Erythroblast (primary cell): ENCODE measurements around the gene ABHD5.
"Not testable (repeated sequence)": the region's sequence is repeated elsewhere in the genome, so short reads cannot be mapped to it uniquely, and the experiment has no call there.

Experiments
- DNase-seq, 2 experiments: peaks; one replicate each; lab custom pipeline; 2025; lab: John Stamatoyannopoulos, UW
- GATA1 ChIP-seq: IDR thresholded peaks from 2 replicates; pipeline ENCODE4 v1.6.1; 2011; ENCODE audit warnings: low read depth, mild to moderate bottlenecking, control low read depth, low read length, moderate library complexity
- POLR2A ChIP-seq: IDR thresholded peaks from 2 replicates; pipeline ENCODE4 v1.6.1; 2011; ENCODE audit warnings: mild to moderate bottlenecking, low read length

Gene ABHD5

DNA sequence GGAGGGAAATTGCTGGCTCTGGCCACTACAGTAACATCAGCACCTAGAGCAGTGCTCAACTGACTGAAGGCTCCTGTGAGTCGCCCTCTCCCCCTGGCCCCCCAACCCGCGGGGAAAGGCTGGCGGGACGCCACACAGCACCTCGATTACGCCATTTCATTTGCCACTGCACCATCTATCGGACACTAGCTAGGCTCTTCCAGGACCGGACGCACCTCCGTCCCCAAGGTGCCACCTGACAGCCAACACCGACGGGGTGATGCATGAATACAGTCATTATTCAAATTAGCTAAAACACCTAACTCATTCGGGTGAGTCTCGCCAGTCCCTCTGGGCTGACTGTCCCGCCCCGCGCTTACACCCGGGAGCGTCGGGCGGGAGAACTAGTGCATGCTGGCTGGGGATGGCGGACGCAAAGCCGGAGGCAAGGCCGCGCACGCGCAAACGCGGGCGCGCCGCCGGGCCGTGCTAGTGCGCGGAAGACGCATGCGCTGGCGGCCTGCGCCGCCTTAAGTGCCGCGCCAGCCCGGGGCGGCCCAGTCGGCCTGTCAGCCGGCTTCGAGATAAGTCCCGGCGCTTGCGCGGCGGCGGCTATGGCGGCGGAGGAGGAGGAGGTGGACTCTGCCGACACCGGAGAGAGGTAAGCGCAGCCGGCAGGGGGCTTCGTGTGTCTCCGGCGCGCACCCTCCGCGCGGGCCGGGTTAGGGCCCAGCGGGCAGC, at the start of gene ABHD5:
ABHD5 (plus strand) TSS at position 539 of the 720 bp plus-strand sequence; CDS start at position 594, 55 bp downstream.
- DNase-seq = peak; percentile 98 to 99
- no peak for TF ChIP-seq GATA1
- peak; percentile 100 for TF ChIP-seq POLR2A

DNA sequence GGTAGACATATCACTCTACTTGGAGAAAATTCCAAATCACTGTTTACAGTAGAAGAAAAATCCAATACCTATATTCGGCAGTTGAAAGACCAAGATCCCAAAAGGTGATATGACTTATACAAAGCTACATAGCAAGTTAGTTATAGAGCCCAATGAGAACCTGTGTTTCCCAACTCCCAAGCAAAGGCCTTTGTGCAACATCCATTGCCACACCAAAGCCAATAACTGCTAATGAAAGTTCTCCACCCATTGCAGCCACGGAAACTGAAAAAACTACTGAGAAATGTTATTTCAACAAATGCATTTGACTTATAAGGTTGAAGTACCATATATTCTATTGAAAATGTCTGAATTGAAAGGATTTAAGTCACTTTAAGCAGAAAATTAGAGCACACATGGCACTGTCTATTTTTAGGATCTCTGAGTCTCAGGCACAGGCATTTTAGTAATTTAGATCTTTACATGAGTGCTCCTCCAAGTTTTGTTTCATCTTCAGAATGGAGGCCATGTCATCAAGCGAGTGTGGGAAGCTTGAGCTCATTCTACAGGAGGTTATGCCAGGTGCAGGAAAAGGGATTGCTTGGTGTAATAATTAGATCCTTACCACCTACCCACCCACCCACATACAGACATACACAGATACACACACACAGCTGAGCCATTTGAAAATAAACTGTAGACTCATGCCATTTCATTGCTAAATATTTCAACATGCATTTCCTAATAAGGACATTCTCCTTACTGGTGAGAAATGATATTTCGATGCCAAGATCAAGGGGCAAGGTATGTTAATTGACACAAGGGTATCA, 49.2 kb upstream of the ABHD5 start:
- peak; percentile 45 to 71 for DNase-seq

DNA sequence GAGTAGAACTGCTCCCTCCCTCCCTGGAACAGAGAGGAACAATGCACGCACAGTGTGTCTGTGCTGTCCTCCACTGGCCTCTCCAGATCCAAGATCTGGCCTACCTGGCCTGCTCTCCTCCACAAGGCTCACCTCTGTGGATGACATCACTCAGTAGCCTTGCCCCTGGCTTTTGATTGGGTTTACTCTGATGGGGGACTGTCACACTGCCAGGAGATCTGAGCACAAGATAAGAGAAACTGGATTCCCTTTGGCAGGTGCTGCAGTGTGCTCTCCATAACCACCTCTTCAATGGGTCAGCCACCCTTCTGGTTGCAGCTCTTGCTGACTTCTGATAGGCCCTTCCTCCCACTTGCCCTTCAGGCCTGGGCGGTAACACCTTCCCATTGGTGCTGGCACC, 46.3 kb upstream of the ABHD5 start:
- peak in 1 of 2 experiments; percentile 28 for DNase-seq
- no peak for TF ChIP-seq GATA1

More for the DNA sequence above, 49.2 kb upstream of the ABHD5 start:
- TF ChIP-seq GATA1 (no peak), POLR2A (no peak)

DNA sequence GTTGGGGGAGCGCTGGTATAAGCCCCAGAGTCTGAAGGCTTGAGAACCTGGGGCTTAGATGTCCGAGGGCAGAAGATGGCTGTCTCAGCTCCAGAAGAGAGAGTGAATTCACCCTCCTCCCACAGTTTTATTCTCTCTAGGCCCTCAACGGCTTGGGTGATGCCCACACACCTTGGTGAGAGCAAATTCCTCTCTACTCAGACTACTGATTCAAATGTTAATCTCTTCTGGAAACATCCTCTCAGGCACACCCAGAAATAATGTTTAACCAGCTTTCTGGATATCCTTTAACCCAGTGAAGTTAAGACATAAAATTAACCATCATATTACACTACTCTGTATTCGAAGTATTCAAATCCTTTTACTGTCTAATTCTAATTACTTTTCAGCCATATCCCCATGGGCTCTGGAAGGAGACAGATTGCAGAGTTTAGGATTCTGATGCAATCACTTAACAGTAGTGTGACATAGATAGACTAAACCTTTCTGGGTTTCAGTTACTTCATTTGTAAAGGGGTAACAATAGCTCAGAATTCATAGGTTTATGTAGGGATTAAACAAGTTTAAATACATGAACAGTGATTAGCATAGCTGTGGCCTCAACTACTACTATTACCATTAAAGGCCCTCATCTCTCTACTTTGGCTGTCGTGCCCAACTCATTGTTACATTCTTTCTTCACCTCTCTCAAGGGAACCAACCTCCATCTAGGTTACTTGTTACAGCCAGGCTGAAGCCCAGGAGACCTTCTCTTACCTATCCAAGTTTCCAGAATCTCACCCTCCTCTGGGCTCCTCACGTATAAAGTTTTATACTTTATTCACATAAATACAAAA, 43.2 kb upstream of the ABHD5 start:
- DNase-seq = peak in 1 of 2 experiments; percentile 29
- no peak for TF ChIP-seq GATA1
- no peak for TF ChIP-seq POLR2A

DNA sequence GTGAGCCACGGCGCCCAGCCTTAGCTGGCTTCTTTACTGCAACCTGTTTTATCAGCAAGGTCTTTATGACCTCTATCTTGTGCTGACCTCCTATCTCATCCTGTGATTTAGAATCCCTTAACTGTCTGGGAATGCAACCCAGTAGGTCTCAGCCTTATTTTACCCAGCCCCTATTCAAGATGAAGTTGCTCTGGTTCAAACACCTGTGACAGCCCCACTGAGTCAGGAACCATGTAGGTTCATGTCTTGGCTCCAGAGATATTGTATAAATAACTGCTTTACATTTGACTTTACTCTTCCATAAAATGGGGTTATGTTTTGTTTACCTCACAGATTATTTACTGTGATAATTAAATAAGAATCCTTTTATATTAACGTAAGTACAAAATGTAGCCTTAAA, 41.8 kb upstream of the ABHD5 start:
- no peak for TF ChIP-seq GATA1
- TF ChIP-seq POLR2A = no peak
- DNase-seq = no peak

DNA sequence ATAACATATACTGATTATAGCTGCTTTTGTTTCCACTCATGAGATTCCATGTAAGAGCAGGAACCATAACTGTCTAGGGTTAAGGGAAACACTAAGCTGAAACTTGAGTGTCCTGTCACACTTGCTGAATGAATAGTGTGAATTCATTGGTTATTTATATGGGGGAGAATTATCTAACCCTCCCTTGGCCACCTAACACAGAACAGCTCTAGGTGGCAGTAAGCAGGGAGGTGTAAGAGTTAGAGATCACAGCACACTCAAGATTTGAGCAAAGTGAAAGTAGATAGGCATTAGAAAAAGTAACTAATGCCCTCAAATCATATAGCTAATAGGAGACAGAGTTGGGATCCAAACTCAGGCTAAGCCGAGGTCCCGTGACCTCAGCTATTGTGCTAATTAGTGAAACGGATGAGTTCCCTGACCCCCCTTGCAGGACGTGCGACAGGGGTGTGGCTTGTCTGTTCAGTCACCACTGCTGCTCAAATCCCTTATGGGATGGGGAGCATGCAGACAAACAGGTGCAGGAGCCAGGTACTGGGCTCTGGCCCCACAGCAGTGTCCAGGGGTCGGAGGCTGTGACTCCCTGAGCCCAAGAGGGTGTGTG, 41.3 kb upstream of the ABHD5 start:
- TF ChIP-seq POLR2A (no peak), GATA1 (no peak)
- no peak for DNase-seq

DNA sequence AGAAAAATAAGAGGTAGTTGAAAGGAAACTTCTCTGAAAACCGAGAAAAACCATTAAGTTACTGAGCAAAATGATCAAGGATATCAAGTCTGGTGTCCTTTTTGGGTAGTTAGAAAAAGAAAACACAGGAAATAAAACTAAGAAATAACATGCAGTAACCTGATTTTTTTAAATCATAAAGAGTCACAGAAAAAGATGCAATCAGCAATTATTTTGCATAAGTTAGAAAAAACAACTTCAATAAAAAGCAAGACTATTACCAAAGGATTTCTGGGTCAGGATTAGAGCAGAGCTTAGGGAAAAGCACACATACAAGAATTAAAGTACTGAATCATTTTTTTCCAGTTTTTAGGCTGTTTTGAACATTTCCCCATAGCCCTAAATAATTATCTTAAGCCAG, 40.4 kb upstream of the ABHD5 start:
- TF ChIP-seq GATA1 (no peak), POLR2A (no peak)
- DNase-seq = no peak

DNA sequence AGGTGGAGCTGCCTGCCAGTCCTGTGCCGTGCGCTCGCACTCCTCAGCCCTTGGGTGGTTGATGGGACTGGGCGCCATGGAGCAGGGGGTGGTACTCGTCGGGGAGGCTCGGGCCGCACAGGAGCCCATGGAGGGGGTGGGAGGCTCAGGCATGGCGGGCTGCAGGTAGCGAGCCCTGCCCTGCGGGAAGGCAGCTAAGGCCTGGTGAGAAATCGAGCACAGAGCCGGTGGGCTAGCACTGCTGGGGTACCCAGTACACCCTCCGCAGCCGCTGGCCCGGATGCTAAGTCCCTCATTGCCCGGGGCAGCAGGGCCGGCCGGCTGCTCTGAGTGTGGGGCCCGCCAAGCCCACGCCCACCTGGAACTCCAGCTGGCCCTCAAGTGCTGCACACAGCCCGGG, 34.3 kb upstream of the ABHD5 start:
- not testable (repeated sequence) for DNase-seq

DNA sequence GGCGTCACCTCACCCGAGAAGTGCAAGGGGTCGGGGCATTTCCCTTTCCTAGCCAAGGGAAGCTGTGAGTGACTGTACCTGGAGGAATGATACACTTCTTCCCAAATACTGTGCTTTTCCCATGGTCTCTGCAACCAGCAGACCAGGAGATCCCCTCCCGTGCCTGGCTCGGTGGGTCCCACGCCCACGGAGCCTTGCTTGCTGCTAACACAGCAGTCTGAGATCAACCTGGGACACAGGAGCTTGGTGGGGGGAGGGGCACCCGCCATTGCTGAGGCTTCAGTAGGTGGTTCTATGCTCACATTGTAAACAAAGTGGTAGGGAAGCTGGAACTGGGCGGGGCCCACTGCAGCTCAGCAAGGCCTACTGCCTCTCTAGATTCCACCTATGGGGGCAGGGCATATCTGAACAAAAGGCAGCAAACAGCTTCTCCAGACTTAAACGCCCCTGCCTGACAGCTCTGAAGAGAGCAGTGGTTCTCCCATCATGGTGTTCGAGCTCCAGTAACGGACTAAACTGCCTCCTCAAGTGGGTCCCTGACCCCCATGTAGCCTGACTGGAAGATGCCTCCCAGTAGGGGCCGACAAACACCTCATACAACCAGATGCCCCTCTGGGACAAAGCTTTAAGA, 31.4 kb upstream of the ABHD5 start:
- TF ChIP-seq GATA1 = no peak
- TF ChIP-seq POLR2A = no peak
- DNase-seq = peak; percentile 36 to 69

DNA sequence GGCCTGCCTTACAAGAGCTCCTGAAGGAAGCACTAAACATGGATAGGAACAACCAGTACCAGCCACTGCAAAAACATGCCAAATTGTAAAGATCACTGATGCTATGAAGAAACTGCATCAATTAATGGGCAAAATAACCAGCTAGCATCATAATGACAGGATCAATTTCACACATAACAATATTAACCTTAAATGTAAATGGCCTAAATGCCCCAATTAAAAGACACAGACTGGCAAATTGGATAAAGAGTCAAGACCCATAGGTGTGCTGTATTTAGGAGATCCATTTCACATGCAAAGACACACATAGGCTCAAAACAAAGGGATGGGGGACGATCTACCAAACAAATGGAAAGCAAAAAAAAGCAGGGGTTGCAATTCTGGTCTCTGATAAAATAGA, 29.4 kb upstream of the ABHD5 start:
- not testable (repeated sequence) for DNase-seq

DNA sequence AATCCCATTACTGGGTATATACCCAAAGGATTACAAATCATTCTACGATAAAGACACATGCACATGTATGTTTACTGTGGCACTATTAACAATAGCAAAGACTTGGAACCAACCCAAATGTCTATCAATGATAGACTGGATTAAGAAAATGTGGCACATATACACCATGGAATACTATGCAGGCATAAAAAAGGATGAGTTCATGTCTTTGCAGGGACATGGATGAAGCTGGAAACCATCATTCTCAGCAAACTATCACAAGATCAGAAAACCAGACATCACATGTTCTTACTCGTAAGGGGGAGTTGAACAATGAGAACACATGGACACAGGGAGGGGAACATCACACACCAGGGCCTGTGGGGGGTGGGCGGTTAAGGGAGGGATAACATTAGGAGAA, 25.7 kb upstream of the ABHD5 start:
- not testable (repeated sequence) for DNase-seq

DNA sequence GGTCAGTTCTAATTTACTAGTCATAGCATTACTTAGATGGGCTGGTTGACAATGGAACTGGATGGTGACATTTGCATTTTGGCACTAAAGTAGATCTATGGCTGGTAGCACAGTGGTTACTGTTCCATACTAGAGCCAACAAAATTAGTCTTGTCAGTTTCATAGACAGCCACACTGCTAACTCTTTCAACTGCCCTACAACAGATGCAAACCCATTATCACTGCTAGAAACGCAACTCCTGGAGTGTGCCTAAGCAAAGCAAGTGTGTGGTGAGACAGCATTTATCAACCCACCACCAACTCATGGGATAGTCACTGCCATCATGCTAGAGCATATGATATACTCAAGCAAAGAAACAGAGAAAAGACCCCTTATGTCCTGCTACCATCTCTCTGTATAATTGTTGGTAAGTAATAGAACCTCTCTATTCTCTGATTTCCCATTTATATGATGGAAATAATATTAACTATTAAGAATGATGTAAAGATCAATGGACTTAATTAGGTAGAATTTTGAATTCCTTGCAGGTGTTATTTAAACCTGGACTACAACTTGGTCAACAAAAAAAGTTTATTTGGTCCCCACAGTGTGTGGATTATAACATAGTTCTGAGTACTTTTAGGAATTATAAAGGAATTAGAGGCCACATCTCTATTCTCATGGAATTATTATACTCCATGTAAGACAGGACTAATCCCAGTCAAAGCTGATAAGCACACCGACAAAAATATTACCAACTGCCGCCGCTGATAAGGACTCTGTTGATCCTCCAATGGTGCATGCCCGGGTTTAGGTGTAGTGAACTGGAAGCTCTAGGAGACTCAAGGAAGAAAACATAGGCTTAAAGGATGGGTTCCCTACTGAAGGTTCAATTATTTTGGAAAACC, 19.9 kb upstream of the ABHD5 start:
- TF ChIP-seq GATA1 = peak; percentile 53
- TF ChIP-seq POLR2A = no peak
- peak; percentile 78 to 91 for DNase-seq
